Measurements from ENCODE around the gene TRAPPC4.
A peak's percentile ranks its signal among the peaks of the same experiment; 100 is the strongest.
"Not testable (repeated sequence)": the region's sequence is repeated elsewhere in the genome, so short reads cannot be mapped to it uniquely, and the experiment has no call there.

The TRAPPC4 gene

GRCh38 chr11:119015054-119015611, 3.4 kb upstream of the TRAPPC4 start:
- Histone ChIP-seq H3K27me3 (ENCODE audit: insufficient read depth, low read length) (no peaks in the 10 kb centered on the region), H3K9ac (ENCODE audit: low read depth, low read length) (no peak overlapping the region), H3K36me3 (ENCODE audit: insufficient read depth, low read length) (peaks cover 78% of the 10 kb centered on the region), H3K9me3 (ENCODE audit: insufficient read depth, low read depth, low read length) (no peaks in the 10 kb centered on the region), H3K4me1 (ENCODE audit: insufficient read depth, low read length) (peaks cover 13% of the 10 kb centered on the region), H3K4me3 (ENCODE audit: low read length) (no peak overlapping the region), H3K27ac (ENCODE audit: low read depth, low read length) (peak overlapping the region; percentile 10; the same call in 1 of the 2 replicates)
- 82% methylated on average over 8 of the region's 8 CpGs for WGBS

DNA sequence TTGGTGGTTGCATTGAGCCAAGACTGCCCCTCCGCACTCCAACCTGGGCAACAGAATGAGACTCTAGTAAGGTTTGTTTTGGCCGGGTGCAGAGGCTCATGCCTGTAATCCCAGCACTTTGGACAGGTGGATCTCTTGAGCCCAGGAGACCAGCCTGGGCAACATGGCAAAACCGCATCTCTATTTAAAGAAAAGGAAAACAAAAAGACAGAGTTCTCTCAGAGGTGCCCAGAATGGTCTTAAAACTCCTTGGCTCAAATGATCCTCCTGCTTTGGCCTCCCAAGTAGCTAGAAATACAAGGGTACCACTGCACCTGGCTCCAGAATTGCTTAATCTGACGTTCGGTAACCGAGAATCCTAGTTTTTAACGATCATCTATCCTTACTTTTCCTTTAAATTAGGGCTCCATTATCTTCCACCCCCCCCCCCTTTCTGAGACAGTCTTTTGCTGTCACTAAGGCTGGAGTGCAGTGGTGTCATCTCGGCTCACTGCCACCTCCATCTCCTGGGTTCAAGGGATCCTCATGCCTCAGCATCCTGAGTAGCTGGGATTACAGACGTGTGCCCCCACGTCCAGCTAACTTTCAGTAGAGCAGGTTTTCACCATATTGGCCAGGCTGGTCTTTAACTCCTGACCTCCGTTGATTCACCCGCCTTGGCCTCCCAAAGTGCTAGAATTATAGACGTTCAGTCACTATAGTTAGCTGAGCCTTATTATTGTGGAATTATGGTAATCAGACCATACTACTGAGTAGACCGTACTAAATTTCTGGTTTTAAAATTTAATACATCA, 2.2 kb upstream of the TRAPPC4 start:
- H3K27ac ChIP-seq (ENCODE audit: low read depth, low read length), result peak overlapping the region; percentile 86; the same call in 1 of the 2 replicates

GRCh38 chr11:119017377-119017776, 1.2 kb upstream of the TRAPPC4 start:
- Histone ChIP-seq H3K9ac (ENCODE audit: low read depth, low read length) (peak overlapping the region; percentile 98), H3K4me3 (ENCODE audit: low read length) (peak overlapping the region; percentile 91), H3K27ac (ENCODE audit: low read depth, low read length) (peak overlapping the region; percentile 86), H3K4me1 (ENCODE audit: insufficient read depth, low read length) (peaks cover 15% of the 10 kb centered on the region), H3K36me3 (ENCODE audit: insufficient read depth, low read length) (peaks cover 71% of the 10 kb centered on the region)
- not testable (repeated sequence) for H3K9me3 ChIP-seq (ENCODE audit: insufficient read depth, low read depth, low read length); H3K27me3 ChIP-seq (ENCODE audit: insufficient read depth, low read length)
- WGBS, result 7% methylated on average over 9 of the region's 10 CpGs

More for the DNA sequence above, 2.2 kb upstream of the TRAPPC4 start:
- Histone ChIP-seq H3K4me1 (ENCODE audit: insufficient read depth, low read length) (peaks cover 15% of the 10 kb centered on the region), H3K4me3 (ENCODE audit: low read length) (peak overlapping the region; percentile 91), H3K27me3 (ENCODE audit: insufficient read depth, low read length) (no peaks in the 10 kb centered on the region), H3K36me3 (ENCODE audit: insufficient read depth, low read length) (peaks cover 72% of the 10 kb centered on the region), H3K9me3 (ENCODE audit: insufficient read depth, low read depth, low read length) (no peaks in the 10 kb centered on the region), H3K9ac (ENCODE audit: low read depth, low read length) (peak overlapping the region; percentile 98; the same call in 1 of the 2 replicates)
- 93% methylated on average over 13 of the region's 14 CpGs for WGBS

DNA sequence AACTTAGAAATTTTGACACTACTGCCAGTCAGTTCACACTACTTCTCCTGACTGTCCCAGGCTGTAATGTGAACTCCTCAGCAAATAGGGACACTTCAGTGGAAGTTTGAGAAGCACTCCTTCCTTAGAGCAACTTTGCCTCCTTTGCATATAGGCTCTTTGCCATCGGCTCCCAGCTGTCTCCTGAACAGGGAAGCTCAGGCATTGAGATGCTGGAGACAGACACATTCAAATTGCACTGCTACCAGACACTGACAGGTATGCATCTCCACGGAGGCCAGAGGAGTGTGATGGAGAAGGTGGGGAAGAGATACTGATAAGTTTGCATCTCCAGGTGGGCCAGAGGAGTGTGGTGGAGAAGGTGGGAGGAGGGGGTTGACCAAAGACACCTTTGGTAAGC, 1.4 kb downstream of the TRAPPC4 start:
- no peaks in the 10 kb centered on the region for H3K27me3 ChIP-seq (ENCODE audit: insufficient read depth, low read length)
- H3K27ac ChIP-seq (ENCODE audit: low read depth, low read length), result no peak overlapping the region
- H3K4me3 ChIP-seq (ENCODE audit: low read length), result peak overlapping the region; percentile 91
- peaks cover 74% of the 10 kb centered on the region for H3K36me3 ChIP-seq (ENCODE audit: insufficient read depth, low read length)
- peaks cover 15% of the 10 kb centered on the region for H3K4me1 ChIP-seq (ENCODE audit: insufficient read depth, low read length)
- H3K9ac ChIP-seq (ENCODE audit: low read depth, low read length), result peak overlapping the region; percentile 18; the same call in 1 of the 2 replicates
- WGBS, result 64% methylated on average over 2 of the region's 2 CpGs
- no peaks in the 10 kb centered on the region for H3K9me3 ChIP-seq (ENCODE audit: insufficient read depth, low read depth, low read length)

DNA sequence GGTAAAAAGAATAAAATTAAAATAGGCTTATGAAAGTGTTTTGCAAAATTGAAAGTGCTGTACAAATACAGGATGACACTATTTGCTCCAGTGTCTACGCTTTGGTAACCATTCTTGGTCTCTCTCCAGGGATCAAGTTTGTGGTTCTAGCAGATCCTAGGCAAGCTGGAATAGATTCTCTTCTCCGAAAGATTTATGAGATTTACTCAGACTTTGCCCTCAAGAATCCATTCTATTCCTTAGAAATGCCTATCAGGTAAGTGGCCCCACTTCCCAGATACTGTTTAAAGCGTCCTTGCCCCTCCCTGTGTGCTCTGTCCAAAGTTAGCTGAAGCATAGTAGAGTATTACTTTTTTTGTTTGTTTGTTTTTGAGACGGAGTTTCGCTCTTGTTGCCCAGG, 3.1 kb downstream of the TRAPPC4 start:
- H3K27me3 ChIP-seq (ENCODE audit: insufficient read depth, low read length), result no peaks in the 10 kb centered on the region
- H3K27ac ChIP-seq (ENCODE audit: low read depth, low read length), result no peak overlapping the region
- H3K36me3 ChIP-seq (ENCODE audit: insufficient read depth, low read length), result peaks cover 74% of the 10 kb centered on the region
- 98% methylated on average over 5 of the region's 5 CpGs for WGBS
- H3K4me1 ChIP-seq (ENCODE audit: insufficient read depth, low read length), result peaks cover 13% of the 10 kb centered on the region
- H3K9me3 ChIP-seq (ENCODE audit: insufficient read depth, low read depth, low read length), result no peaks in the 10 kb centered on the region
- no peak overlapping the region for H3K4me3 ChIP-seq (ENCODE audit: low read length)
- no peak overlapping the region for H3K9ac ChIP-seq (ENCODE audit: low read depth, low read length)

- H3K27me3 ChIP-seq (ENCODE audit: insufficient read depth, low read length), result no peaks in the 10 kb centered on the region
- peaks cover 8% of the 10 kb centered on the region for H3K4me1 ChIP-seq (ENCODE audit: insufficient read depth, low read length)
- no peak overlapping the region for H3K27ac ChIP-seq (ENCODE audit: low read depth, low read length)
- no peak overlapping the region for H3K4me3 ChIP-seq (ENCODE audit: low read length)
- H3K9ac ChIP-seq (ENCODE audit: low read depth, low read length), result no peak overlapping the region
- H3K9me3 ChIP-seq (ENCODE audit: insufficient read depth, low read depth, low read length), result no peaks in the 10 kb centered on the region
- peaks cover 83% of the 10 kb centered on the region for H3K36me3 ChIP-seq (ENCODE audit: insufficient read depth, low read length)
Observed at GRCh38 chr11:119023741-119024140, 5.2 kb downstream of the TRAPPC4 start.

- Histone ChIP-seq H3K36me3 (ENCODE audit: insufficient read depth, low read length) (peaks cover 86% of the 10 kb centered on the region), H3K27ac (ENCODE audit: low read depth, low read length) (no peak overlapping the region), H3K4me1 (ENCODE audit: insufficient read depth, low read length) (peaks cover 16% of the 10 kb centered on the region), H3K27me3 (ENCODE audit: insufficient read depth, low read length) (no peaks in the 10 kb centered on the region), H3K9ac (ENCODE audit: low read depth, low read length) (no peak overlapping the region), H3K9me3 (ENCODE audit: insufficient read depth, low read depth, low read length) (no peaks in the 10 kb centered on the region), H3K4me3 (ENCODE audit: low read length) (no peak overlapping the region)
- WGBS, result 85% methylated on average over 15 of the region's 15 CpGs
Observed at GRCh38 chr11:119024430-119025098, 6.0 kb downstream of the TRAPPC4 start.

- WGBS, result 88% methylated on average over 5 of the region's 5 CpGs
- peaks cover 81% of the 10 kb centered on the region for H3K36me3 ChIP-seq (ENCODE audit: insufficient read depth, low read length)
Observed at GRCh38 chr11:119025099-119025473, 6.5 kb downstream of the TRAPPC4 start.

DNA sequence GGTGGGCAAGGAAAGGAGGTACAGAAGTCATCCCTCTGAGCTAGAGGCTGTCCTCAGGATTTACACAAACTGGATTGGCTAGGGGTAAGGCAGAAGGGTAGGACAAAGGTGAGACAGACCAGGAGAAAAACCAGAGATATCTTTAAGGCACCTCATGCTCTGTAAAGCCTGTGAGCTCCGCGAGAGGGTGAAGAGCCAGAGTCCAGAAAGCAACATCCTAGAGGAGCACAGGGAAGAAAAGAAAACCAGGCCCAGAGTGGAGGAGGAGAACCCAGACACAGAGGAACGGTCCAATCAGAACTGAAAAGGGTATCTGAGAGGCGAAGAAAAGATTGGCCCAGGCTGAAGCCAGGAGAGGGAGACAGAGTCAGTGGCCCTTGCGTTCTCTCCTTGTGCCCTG, 7.0 kb downstream of the TRAPPC4 start:
- Histone ChIP-seq H3K36me3 (ENCODE audit: insufficient read depth, low read length) (peaks cover 79% of the 10 kb centered on the region), H3K9me3 (ENCODE audit: insufficient read depth, low read depth, low read length) (no peaks in the 10 kb centered on the region), H3K27me3 (ENCODE audit: insufficient read depth, low read length) (no peaks in the 10 kb centered on the region), H3K9ac (ENCODE audit: low read depth, low read length) (no peak overlapping the region), H3K4me1 (ENCODE audit: insufficient read depth, low read length) (peaks cover 12% of the 10 kb centered on the region), H3K4me3 (ENCODE audit: low read length) (no peak overlapping the region), H3K27ac (ENCODE audit: low read depth, low read length) (no peak overlapping the region)
- WGBS, result 93% methylated on average over 5 of the region's 5 CpGs

More at GRCh38 chr11:119025099-119025473, 6.5 kb downstream of the TRAPPC4 start:
- Histone ChIP-seq H3K27me3 (ENCODE audit: insufficient read depth, low read length) (no peaks in the 10 kb centered on the region), H3K4me3 (ENCODE audit: low read length) (no peak overlapping the region), H3K4me1 (ENCODE audit: insufficient read depth, low read length) (peaks cover 14% of the 10 kb centered on the region), H3K9ac (ENCODE audit: low read depth, low read length) (no peak overlapping the region), H3K27ac (ENCODE audit: low read depth, low read length) (no peak overlapping the region), H3K9me3 (ENCODE audit: insufficient read depth, low read depth, low read length) (no peaks in the 10 kb centered on the region)

DNA sequence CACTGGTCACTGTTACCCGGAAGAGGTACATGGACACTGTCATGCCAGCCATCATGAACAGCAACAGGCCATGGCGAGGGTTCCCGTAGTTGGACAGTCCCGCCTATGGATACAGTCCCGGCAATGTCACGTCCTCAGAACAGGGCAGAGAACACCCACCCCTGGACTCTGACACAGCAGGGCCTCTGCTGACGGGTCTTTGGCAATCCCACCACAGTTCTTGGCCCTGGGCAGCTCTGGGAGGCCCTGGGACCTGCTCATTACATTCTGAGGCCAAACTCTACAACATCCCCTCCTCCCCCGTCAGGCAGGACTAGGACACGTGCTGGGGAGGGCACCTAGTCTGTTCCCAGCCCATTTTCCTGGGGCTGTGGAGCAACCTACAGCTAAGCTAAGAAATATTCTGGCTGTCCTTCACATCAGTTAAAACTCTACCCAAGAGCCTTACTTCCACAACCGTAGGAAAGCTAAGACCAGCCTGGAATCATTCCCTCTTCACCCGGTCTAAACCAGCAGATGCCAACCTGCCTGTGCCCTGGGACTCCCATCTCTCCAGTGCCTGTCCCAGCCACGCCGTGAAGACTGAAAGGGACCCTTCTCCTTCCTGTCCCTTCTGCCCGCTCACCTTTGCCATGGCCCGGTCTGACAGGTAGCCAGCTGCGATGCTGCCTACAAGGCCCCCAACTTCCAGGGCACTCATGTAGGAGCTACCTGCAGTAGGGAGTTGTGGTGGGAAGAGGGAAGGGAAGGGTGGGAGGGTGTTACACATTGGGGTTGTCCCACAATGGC, 7.6 kb downstream of the TRAPPC4 start:
- H3K27me3 ChIP-seq (ENCODE audit: insufficient read depth, low read length), result no peaks in the 10 kb centered on the region
- peaks cover 77% of the 10 kb centered on the region for H3K36me3 ChIP-seq (ENCODE audit: insufficient read depth, low read length)
- H3K4me1 ChIP-seq (ENCODE audit: insufficient read depth, low read length), result peaks cover 12% of the 10 kb centered on the region
- no peak overlapping the region for H3K9ac ChIP-seq (ENCODE audit: low read depth, low read length)
- no peak overlapping the region for H3K4me3 ChIP-seq (ENCODE audit: low read length)
- no peak overlapping the region for H3K27ac ChIP-seq (ENCODE audit: low read depth, low read length)
- WGBS, result 94% methylated on average over 16 of the region's 16 CpGs
- no peaks in the 10 kb centered on the region for H3K9me3 ChIP-seq (ENCODE audit: insufficient read depth, low read depth, low read length)

All from HUES64 (cell line).